Hepatocyte (in vitro differentiated cells): ENCODE results near the gene AKR7A2. TPM values are rescaled to one million over a fixed set of nuclear protein-coding genes. Genes with fewer than 3 reads are reported as not detected.

Source experiments
- DNase-seq: peaks from one replicate; pipeline ENCODE4 v3.0.0-alpha.2; 2016; ENCODE audit warnings: low spot score
- H2AFZ ChIP-seq: fragments of 200-600 bp; sonication (generic); 2 replicates; pipeline ENCODE4 v1.6.0; 2016; ENCODE audit warnings: antibody characterized with exemption, mild to moderate bottlenecking
- H3K27ac ChIP-seq: fragments of 200-600 bp; sonication (generic); 2 replicates; pipeline ENCODE4 v1.5.1; 2016; ENCODE audit warnings: mild to moderate bottlenecking
- H3K27me3 ChIP-seq: fragments of 200-600 bp; sonication (generic); 2 replicates; pipeline ENCODE4 v1.6.1; 2016
- H3K36me3 ChIP-seq: fragments of 200-600 bp; sonication (generic); replicated peaks from 2 replicates; pipeline ENCODE4 v1.5.1; 2016; ENCODE audit warnings: low read depth; ENCODE audit not compliant: insufficient read depth
- H3K4me1 ChIP-seq: fragments of 200-600 bp; sonication (generic); 2 replicates; pipeline ENCODE4 v1.5.1; 2016; ENCODE audit warnings: mild to moderate bottlenecking, moderate library complexity; ENCODE audit not compliant: insufficient read depth
- H3K4me2 ChIP-seq: fragments of 200-600 bp; sonication (generic); 2 replicates; pipeline ENCODE4 v1.6.0; 2016
- H3K4me3 ChIP-seq: fragments of 200-600 bp; sonication (generic); 2 replicates; pipeline ENCODE4 v1.5.1; 2016; ENCODE audit warnings: mild to moderate bottlenecking
- H3K79me2 ChIP-seq: fragments of 200-600 bp; sonication (generic); 2 replicates; pipeline ENCODE4 v1.6.0; 2017; ENCODE audit warnings: mild to moderate bottlenecking
- H3K9me2 ChIP-seq: fragments of 200-600 bp; sonication (generic); replicated peaks from 2 replicates; pipeline ENCODE4 v1.6.0; 2017; ENCODE audit warnings: mild to moderate bottlenecking; ENCODE audit not compliant: insufficient read depth
- H3K9me3 ChIP-seq: fragments of 200-600 bp; sonication (generic); 2 replicates; pipeline ENCODE4 v1.5.1; 2016; ENCODE audit warnings: low read depth, mild to moderate bottlenecking
- H4K20me1 ChIP-seq: fragments of 200-600 bp; sonication (generic); 2 replicates; pipeline ENCODE4 v1.6.0; 2016; ENCODE audit warnings: mild to moderate bottlenecking; ENCODE audit not compliant: insufficient read depth, poor library complexity, severe bottlenecking
- CTCF ChIP-seq: fragments of 200-600 bp; sonication (generic); IDR thresholded peaks from 2 replicates; pipeline ENCODE4 v1.5.1; 2016; ENCODE audit warnings: antibody characterized with exemption, mild to moderate bottlenecking; ENCODE audit not compliant: poor library complexity
- EZH2 ChIP-seq: fragments of 200-600 bp; sonication (generic); IDR thresholded peaks from 2 replicates; pipeline ENCODE4 v1.6.1; 2016; ENCODE audit warnings: antibody characterized with exemption, mild to moderate bottlenecking, borderline replicate concordance
- EZH2phosphoT487 ChIP-seq: fragments of 200-600 bp; sonication (generic); IDR thresholded peaks from one replicate; pipeline ENCODE4 v1.6.1; 2018; ENCODE audit warnings: antibody characterized with exemption, mild to moderate bottlenecking, low read depth, moderate library complexity; ENCODE audit not compliant: unreplicated experiment, severe bottlenecking
- WGBS: methylation state at CpG from one replicate; pipeline ENCODE4 v1.1.6; 2016; ENCODE audit warnings: low lambda C conversion rate; ENCODE audit errors: missing lambda C conversion rate; 5-methylcytosine and 5-hydroxymethylcytosine counted together
- polyA plus RNA-seq: library from polyadenylated mRNA; unstranded; fragments of >200 nt; fragmentation: Nextera tagmentation; extraction: Ambion mirVana; gene quantifications from 2 replicates; pipeline ENCODE4 v1.2.1, GENCODE V29; 2016
- total RNA-seq: library from RNA; depleted of rRNA; stranded (reverse); fragments of >200 nt; gene quantifications from 2 replicates; pipeline ENCODE4 v1.2.3, GENCODE V29; 2014

AKR7A2 gene
- total and polyA plus RNA-seq, 2 experiments from 2014 or later, result 81.5 to 109 TPM

GRCh38 chr1:19262744-19263143 lies 49.2 kb downstream of the AKR7A2 start:
- Histone ChIP-seq H3K27ac (no peak overlapping the region), H3K9me2 (no peaks in the 10 kb centered on the region), H3K9me3 (no peaks in the 10 kb centered on the region), H2AFZ (no peak overlapping the region), H4K20me1 (no peaks in the 10 kb centered on the region), H3K4me1 (no peaks in the 10 kb centered on the region), H3K36me3 (no peaks in the 10 kb centered on the region), H3K4me3 (no peak overlapping the region), H3K27me3 (no peaks in the 10 kb centered on the region), H3K79me2 (no peaks in the 10 kb centered on the region), H3K4me2 (no peak overlapping the region)
- TF ChIP-seq CTCF, result no peak
- no peak for TF ChIP-seq EZH2phosphoT487
- TF ChIP-seq EZH2, result no peak
- DNase-seq, result no peak
- WGBS, result 95% methylated on average over 5 of the region's 5 CpGs

- DNase-seq, result no peak
- H3K9me2 ChIP-seq, result no peaks in the 10 kb centered on the region
- H4K20me1 ChIP-seq, result no peaks in the 10 kb centered on the region
- H3K79me2 ChIP-seq, result no peaks in the 10 kb centered on the region
- TF ChIP-seq EZH2 (no peak), CTCF (no peak), EZH2phosphoT487 (no peak)
- H3K9me3 ChIP-seq, result no peaks in the 10 kb centered on the region
- WGBS, result 91% methylated on average over 5 of the region's 5 CpGs
- no peak overlapping the region for H3K27ac ChIP-seq
- no peak overlapping the region for H3K4me3 ChIP-seq
- H3K27me3 ChIP-seq, result no peaks in the 10 kb centered on the region
- no peak overlapping the region for H3K4me2 ChIP-seq
- no peaks in the 10 kb centered on the region for H3K4me1 ChIP-seq
- H3K36me3 ChIP-seq, result no peaks in the 10 kb centered on the region
- no peak overlapping the region for H2AFZ ChIP-seq
Observed at GRCh38 chr1:19262047-19262446, 49.9 kb downstream of the AKR7A2 start.

- Histone ChIP-seq H3K9me3 (no peaks in the 10 kb centered on the region), H3K79me2 (no peaks in the 10 kb centered on the region), H3K9me2 (no peaks in the 10 kb centered on the region), H2AFZ (no peak overlapping the region), H4K20me1 (no peaks in the 10 kb centered on the region), H3K4me3 (no peak overlapping the region), H3K36me3 (no peaks in the 10 kb centered on the region), H3K27ac (no peak overlapping the region), H3K27me3 (no peaks in the 10 kb centered on the region), H3K4me2 (no peak overlapping the region), H3K4me1 (no peaks in the 10 kb centered on the region)
- TF ChIP-seq EZH2, result no peak
- no peak for TF ChIP-seq EZH2phosphoT487
- TF ChIP-seq CTCF, result no peak
- peak; percentile 17 for DNase-seq
- WGBS, result 88% methylated on average over 21 of the region's 21 CpGs
Observed at GRCh38 chr1:19260211-19261138, 51.5 kb downstream of the AKR7A2 start.
